ENCODE measurements around the gene SHROOM2. TPM values are rescaled to one million over a fixed set of nuclear protein-coding genes. Genes with fewer than 3 reads are reported as not detected.

The SHROOM2 gene
- total RNA-seq, 1 experiment from 2014 or later: 13.9 TPM

GRCh38 chrX:9845578-9845952, 59.3 kb downstream of the SHROOM2 start:
- H2BK15ac ChIP-seq (ENCODE audit: low read depth, low read length): no peak overlapping the region
- H3K23ac ChIP-seq (ENCODE audit: insufficient read length, low read depth, low read length): no peak overlapping the region
- no peak overlapping the region for H4K91ac ChIP-seq (ENCODE audit: insufficient read length, low read depth, low read length)
- H4K5ac ChIP-seq (ENCODE audit: insufficient read length, low read depth, low read length): no peak overlapping the region
- no peak overlapping the region for H2BK12ac ChIP-seq (ENCODE audit: insufficient read length, low read depth, low read length)
- no peak overlapping the region for H3T11ph ChIP-seq (ENCODE audit: low read length)
- H3K27me3 Mint-ChIP-seq (ENCODE audit: low read depth): no peaks in the 10 kb centered on the region
- H3K27ac ChIP-seq (ENCODE audit: insufficient read length, low read depth, low read length): no peak overlapping the region
- H3K56ac ChIP-seq (ENCODE audit: insufficient read length, low read depth, low read length): no peak overlapping the region
- TF ChIP-seq, protein P1, sequence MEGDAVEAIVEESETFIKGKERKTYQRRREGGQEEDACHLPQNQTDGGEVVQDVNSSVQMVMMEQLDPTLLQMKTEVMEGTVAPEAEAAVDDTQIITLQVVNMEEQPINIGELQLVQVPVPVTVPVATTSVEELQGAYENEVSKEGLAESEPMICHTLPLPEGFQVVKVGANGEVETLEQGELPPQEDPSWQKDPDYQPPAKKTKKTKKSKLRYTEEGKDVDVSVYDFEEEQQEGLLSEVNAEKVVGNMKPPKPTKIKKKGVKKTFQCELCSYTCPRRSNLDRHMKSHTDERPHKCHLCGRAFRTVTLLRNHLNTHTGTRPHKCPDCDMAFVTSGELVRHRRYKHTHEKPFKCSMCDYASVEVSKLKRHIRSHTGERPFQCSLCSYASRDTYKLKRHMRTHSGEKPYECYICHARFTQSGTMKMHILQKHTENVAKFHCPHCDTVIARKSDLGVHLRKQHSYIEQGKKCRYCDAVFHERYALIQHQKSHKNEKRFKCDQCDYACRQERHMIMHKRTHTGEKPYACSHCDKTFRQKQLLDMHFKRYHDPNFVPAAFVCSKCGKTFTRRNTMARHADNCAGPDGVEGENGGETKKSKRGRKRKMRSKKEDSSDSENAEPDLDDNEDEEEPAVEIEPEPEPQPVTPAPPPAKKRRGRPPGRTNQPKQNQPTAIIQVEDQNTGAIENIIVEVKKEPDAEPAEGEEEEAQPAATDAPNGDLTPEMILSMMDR (conservative IDR thresholded peaks at IDR 0.05): no peak
- H3K27me3 ChIP-seq (ENCODE audit: insufficient read depth, low read length): no peaks in the 10 kb centered on the region
- peak overlapping the region in 2 of 3 experiments; percentile 22 to 73; a peak in 3 of 7 replicates for H3K27ac Mint-ChIP-seq
- H3K4me1 ChIP-seq (ENCODE audit: insufficient read depth, low read length): peaks cover 7% of the 10 kb centered on the region; the same call in 1 of the 2 replicates
- H3K23me2 ChIP-seq (ENCODE audit: insufficient read length, low read depth, low read length, poor library complexity, severe bottlenecking): no peaks in the 10 kb centered on the region
- no peaks in the 10 kb centered on the region; the same call in 1 of the 2 replicates for H3K79me2 ChIP-seq (ENCODE audit: insufficient read depth, low read length)
- H2AK5ac ChIP-seq (ENCODE audit: insufficient read length, low read length): no peak overlapping the region
- H2BK20ac ChIP-seq (ENCODE audit: low read depth, low read length, poor library complexity, severe bottlenecking): no peak overlapping the region
- no CpG with 5 or more reads among the region's 6 CpGs for WGBS (ENCODE audit: extremely low coverage, insufficient read length, low lambda C conversion rate)
- H3K4ac ChIP-seq (ENCODE audit: low read depth, low read length): no peak overlapping the region
- no peak overlapping the region for H3K14ac ChIP-seq (ENCODE audit: insufficient read depth, low read length)
- no peaks in the 10 kb centered on the region for H4K20me1 ChIP-seq (ENCODE audit: control insufficient read depth, insufficient read depth, insufficient read length)
- DNase-seq: no peak
- H3K18ac ChIP-seq (ENCODE audit: insufficient read length, low read depth, low read length): no peak overlapping the region
- no peak overlapping the region for H4K8ac ChIP-seq (replicated peaks; ENCODE audit: insufficient read length, low read depth, low read length)
- H3K9me3 ChIP-seq (ENCODE audit: control insufficient read depth, low read depth, low read length): no peaks in the 10 kb centered on the region
- H3K79me1 ChIP-seq (ENCODE audit: insufficient read depth, low read depth, low read length, poor library complexity, severe bottlenecking): peaks cover 6% of the 10 kb centered on the region
- peaks cover 12 to 33% of the 10 kb centered on the region in 2 experiments for H3K4me1 Mint-ChIP-seq
- no peak overlapping the region for H2AFZ ChIP-seq (ENCODE audit: low read length)
- no peak overlapping the region for H2BK120ac ChIP-seq (ENCODE audit: low read depth, low read length, poor library complexity, severe bottlenecking)
- no peak overlapping the region for H2BK5ac ChIP-seq (ENCODE audit: insufficient read length, low read length)
- H3K4me2 ChIP-seq (ENCODE audit: insufficient read depth, insufficient read length, low read length): no peak overlapping the region
- peaks cover 25 to 55% of the 10 kb centered on the region in 2 experiments for H3K9me3 Mint-ChIP-seq
- H3K36me3 Mint-ChIP-seq (ENCODE audit: insufficient read depth in 1 of 3, low read depth in 3 of 3): peaks cover 0 to 20% (median 2%) of the 10 kb centered on the region in 3 experiments; a peak in 5 of 7 replicates
- no peak overlapping the region for H3K9ac ChIP-seq (ENCODE audit: extremely low read depth, insufficient read length, low read length)
- no peak overlapping the region for H3K4me3 Mint-ChIP-seq
